A673 (cell line): ENCODE results near the gene MRNIP.

Experiments used
- EZH2 ChIP-seq: fragments of 200-600 bp; sonication (generic); IDR thresholded peaks from 2 replicates; pipeline ENCODE4 v1.6.1; 2017; ENCODE audit warnings: borderline replicate concordance, low read depth, mild to moderate bottlenecking, mixed read lengths, antibody characterized with exemption, low read length; ENCODE audit not compliant: poor library complexity, severe bottlenecking
- TF ChIP-seq, protein P1 (sequence below): fragments of 300-800, 200-600 bp; sonication (generic); conservative IDR thresholded peaks from 2 replicates; pipeline ENCODE4 v1.5.1; 2017; ENCODE audit warnings: low read depth, mild to moderate bottlenecking, antibody characterized with exemption, low read length, moderate library complexity, mixed read lengths

DNA sequence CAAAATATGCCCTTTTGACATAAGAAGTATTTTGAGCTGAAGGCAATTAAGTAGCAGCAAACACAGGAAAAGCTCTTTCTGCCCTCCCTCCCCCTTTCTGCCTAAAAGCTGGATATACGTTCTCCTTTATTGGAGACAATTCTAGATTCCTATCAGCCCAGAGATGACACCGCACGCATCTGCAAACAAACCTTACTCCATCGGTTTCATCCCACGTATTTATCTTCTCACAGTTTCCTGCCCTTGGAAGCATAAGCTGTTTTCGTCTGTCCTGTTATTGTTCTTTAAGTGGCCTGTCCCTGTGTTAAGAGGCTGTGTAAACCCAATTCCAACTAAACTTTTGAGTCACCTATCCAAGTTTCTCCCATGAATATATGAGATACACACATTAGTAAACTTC, 37.2 kb upstream of the MRNIP start:
- TF ChIP-seq, protein P1, sequence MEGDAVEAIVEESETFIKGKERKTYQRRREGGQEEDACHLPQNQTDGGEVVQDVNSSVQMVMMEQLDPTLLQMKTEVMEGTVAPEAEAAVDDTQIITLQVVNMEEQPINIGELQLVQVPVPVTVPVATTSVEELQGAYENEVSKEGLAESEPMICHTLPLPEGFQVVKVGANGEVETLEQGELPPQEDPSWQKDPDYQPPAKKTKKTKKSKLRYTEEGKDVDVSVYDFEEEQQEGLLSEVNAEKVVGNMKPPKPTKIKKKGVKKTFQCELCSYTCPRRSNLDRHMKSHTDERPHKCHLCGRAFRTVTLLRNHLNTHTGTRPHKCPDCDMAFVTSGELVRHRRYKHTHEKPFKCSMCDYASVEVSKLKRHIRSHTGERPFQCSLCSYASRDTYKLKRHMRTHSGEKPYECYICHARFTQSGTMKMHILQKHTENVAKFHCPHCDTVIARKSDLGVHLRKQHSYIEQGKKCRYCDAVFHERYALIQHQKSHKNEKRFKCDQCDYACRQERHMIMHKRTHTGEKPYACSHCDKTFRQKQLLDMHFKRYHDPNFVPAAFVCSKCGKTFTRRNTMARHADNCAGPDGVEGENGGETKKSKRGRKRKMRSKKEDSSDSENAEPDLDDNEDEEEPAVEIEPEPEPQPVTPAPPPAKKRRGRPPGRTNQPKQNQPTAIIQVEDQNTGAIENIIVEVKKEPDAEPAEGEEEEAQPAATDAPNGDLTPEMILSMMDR, result no peak
- no peak for TF ChIP-seq EZH2
